Caco-2 (cell line): ENCODE measurements around the gene MBD4. TPM values are rescaled to one million over a fixed set of nuclear protein-coding genes. Genes with fewer than 3 reads are reported as not detected.

Experiments used
- BruUV-seq: library from RNA; stranded (reverse); fragments of 400-500 nt; replicated peaks from 2 replicates; lab custom pipeline; 2021; lab: Mats Ljungman, UMichigan
- CTCF ChIA-PET: fragments of 300-600 bp; sonication (Branson Sonifier 250); formaldehyde crosslinking; loops from one replicate; lab custom pipeline; 2022; ENCODE audit warnings: antibody characterized with exemption; lab: Charles Lee
- POLR2A ChIA-PET: fragments of 300-600 bp; sonication (Branson Sonifier 250); formaldehyde crosslinking; loops from one replicate; lab custom pipeline; 2022; ENCODE audit warnings: antibody characterized with exemption; lab: Charles Lee
- DNase-seq, 2 experiments: peaks; one replicate each; pipeline versions ENCODE4 v3.0.0 to v3.0.0-alpha.2; 2020 to 2022
- H3K27me3 ChIP-seq: replicated peaks from 2 replicates; pipeline ENCODE4 v1.6.0; 2011; ENCODE audit warnings: low read length; ENCODE audit not compliant: control insufficient read depth, insufficient read depth
- H3K36me3 ChIP-seq: 2 replicates; pipeline ENCODE4 v1.5.1; 2011; ENCODE audit warnings: low read length; ENCODE audit not compliant: control insufficient read depth, insufficient read depth
- H3K4me1 ChIP-seq: fragments of 250-450 bp; sonication (Bioruptor Pico); 2 replicates; pipeline ENCODE4 v1.5.1; 2020; ENCODE audit warnings: mild to moderate bottlenecking
- H3K4me3 ChIP-seq: 2 replicates; pipeline ENCODE4 v1.5.1; 2011; ENCODE audit warnings: low read depth, mild to moderate bottlenecking, control low read depth, low read length
- H3K9me3 ChIP-seq: fragments of 250-450 bp; sonication (Bioruptor Pico); 2 replicates; pipeline ENCODE4 v1.5.1; 2020; ENCODE audit warnings: mild to moderate bottlenecking, moderate library complexity
- H3K27ac Mint-ChIP-seq: one replicate; pipeline ENCODE4 v1.8.0; 2022; ENCODE audit warnings: mixed read lengths; ENCODE audit not compliant: unreplicated experiment
- H3K27me3 Mint-ChIP-seq: one replicate; pipeline ENCODE4 v1.8.0; 2022; ENCODE audit warnings: mixed read lengths; ENCODE audit not compliant: insufficient read depth, unreplicated experiment
- H3K36me3 Mint-ChIP-seq: one replicate; pipeline ENCODE4 v1.8.0; 2022; ENCODE audit warnings: mild to moderate bottlenecking, mixed read lengths; ENCODE audit not compliant: insufficient read depth, unreplicated experiment
- H3K4me1 Mint-ChIP-seq: one replicate; pipeline ENCODE4 v1.8.0; 2022; ENCODE audit warnings: low read depth, mixed read lengths; ENCODE audit not compliant: unreplicated experiment
- H3K4me3 Mint-ChIP-seq: one replicate; pipeline ENCODE4 v1.8.0; 2022; ENCODE audit warnings: mild to moderate bottlenecking, moderate library complexity, mixed read lengths; ENCODE audit not compliant: unreplicated experiment
- H3K9me3 Mint-ChIP-seq: one replicate; pipeline ENCODE4 v1.8.0; 2022; ENCODE audit warnings: mixed read lengths; ENCODE audit not compliant: unreplicated experiment
- intact Hi-C: fragments of 100-400 bp; cut with micrococcal nuclease; formaldehyde crosslinking; loops from one replicate; pipeline ENCODE4 v1.10.0; 2022; ENCODE audit not compliant: unreplicated experiment
- total RNA-seq: library from RNA; stranded (reverse); gene quantifications from 2 replicates; pipeline ENCODE4 v1.2.3, GENCODE V29; 2022
- TF ChIP-seq, protein P1 (sequence below), 2 experiments: fragments of 200-600 bp in 1 of 2; IDR thresholded peaks; 1 replicate in 1 of 2; 2 replicates in 1 of 2; pipeline versions ENCODE4 v1.5.1 to v1.8.0; 2011 to 2022; ENCODE audit warnings: antibody characterized with exemption in 1 of 2, control low read depth in 1 of 2, inconsistent platforms in 1 of 2, low read depth in 1 of 2, low read length in 1 of 2, mild to moderate bottlenecking in 1 of 2, moderate library complexity in 1 of 2; ENCODE audit not compliant: insufficient read depth in 1 of 2, severe bottlenecking in 1 of 2, unreplicated experiment in 1 of 2

The MBD4 gene
- total RNA-seq, 1 experiment from 2014 or later, result 33.5 TPM

GRCh38 chr3:129382366-129382765 is 57.4 kb downstream of the MBD4 start:
- no peaks in the 10 kb centered on the region for H3K36me3 ChIP-seq
- no peak for DNase-seq
- Mint-ChIP-seq H3K36me3 (peaks cover 16% of the 10 kb centered on the region), H3K27ac (no peak overlapping the region), H3K9me3 (no peaks in the 10 kb centered on the region), H3K4me3 (no peak overlapping the region), H3K27me3 (no peaks in the 10 kb centered on the region), H3K4me1 (no peaks in the 10 kb centered on the region)
- no peaks in the 10 kb centered on the region for H3K27me3 ChIP-seq
- BruUV-seq, result no TSS peak
- no peaks in the 10 kb centered on the region for H3K4me1 ChIP-seq
- TF ChIP-seq, protein P1, sequence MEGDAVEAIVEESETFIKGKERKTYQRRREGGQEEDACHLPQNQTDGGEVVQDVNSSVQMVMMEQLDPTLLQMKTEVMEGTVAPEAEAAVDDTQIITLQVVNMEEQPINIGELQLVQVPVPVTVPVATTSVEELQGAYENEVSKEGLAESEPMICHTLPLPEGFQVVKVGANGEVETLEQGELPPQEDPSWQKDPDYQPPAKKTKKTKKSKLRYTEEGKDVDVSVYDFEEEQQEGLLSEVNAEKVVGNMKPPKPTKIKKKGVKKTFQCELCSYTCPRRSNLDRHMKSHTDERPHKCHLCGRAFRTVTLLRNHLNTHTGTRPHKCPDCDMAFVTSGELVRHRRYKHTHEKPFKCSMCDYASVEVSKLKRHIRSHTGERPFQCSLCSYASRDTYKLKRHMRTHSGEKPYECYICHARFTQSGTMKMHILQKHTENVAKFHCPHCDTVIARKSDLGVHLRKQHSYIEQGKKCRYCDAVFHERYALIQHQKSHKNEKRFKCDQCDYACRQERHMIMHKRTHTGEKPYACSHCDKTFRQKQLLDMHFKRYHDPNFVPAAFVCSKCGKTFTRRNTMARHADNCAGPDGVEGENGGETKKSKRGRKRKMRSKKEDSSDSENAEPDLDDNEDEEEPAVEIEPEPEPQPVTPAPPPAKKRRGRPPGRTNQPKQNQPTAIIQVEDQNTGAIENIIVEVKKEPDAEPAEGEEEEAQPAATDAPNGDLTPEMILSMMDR (IDR thresholded peaks at IDR 0.05; ENCODE audit: insufficient read depth in 1 of 2, low read depth in 1 of 2, low read length in 1 of 2, severe bottlenecking in 1 of 2, unreplicated experiment in 1 of 2), result no peak
- CTCF ChIA-PET, result no interaction called here
- POLR2A ChIA-PET, result no interaction called here
- H3K4me3 ChIP-seq, result no peak overlapping the region
- intact Hi-C loops, result loop anchor here (2.0 to 5.0 kb wide), 5 partner anchors 16 to 245 kb away; partner anchors contain the start of gene MBD4
- peaks cover 20% of the 10 kb centered on the region; the same call in 1 of the 2 replicates for H3K9me3 ChIP-seq

Other genes with a start within 250 kb of the MBD4 start
- 178 TPM in 2 replicates for gene COPG1, start 190.3 kb downstream of the MBD4 start, total RNA-seq
- 47.7 and 47.9 TPM in 2 replicates for gene HMCES, start 161.1 kb downstream of the MBD4 start, total RNA-seq
- gene EFCAB12, start 11.3 kb downstream of the MBD4 start, total RNA-seq, result 0.14 and 0.49 TPM in 2 replicates
- gene IFT122, start 276 bp upstream of the MBD4 start, total RNA-seq, result 21.9 and 30.0 TPM in 2 replicates
- not detected in 2 replicates for gene RHO, start 88.7 kb upstream of the MBD4 start, total RNA-seq
- not detected in 2 replicates for gene H1-8, start 103.2 kb upstream of the MBD4 start, total RNA-seq
- 26.3 and 33.0 TPM in 2 replicates for gene PLXND1, start 166.7 kb upstream of the MBD4 start, total RNA-seq